Gastroesophageal sphincter (tissue), 3 donors: ENCODE measurements around the gene SHE.
"Not testable (repeated sequence)": the region's sequence is repeated elsewhere in the genome, so short reads cannot be mapped to it uniquely, and the experiment has no call there.

Source experiments
- CTCF ChIP-seq, 4 experiments: fragments of 200-600 bp in 2 of 4; fragments of 450-650 bp in 2 of 4; sonication (generic) in 1 of 4; IDR thresholded peaks; one replicate each; pipeline ENCODE4 v1.5.1; 2017 to 2019; ENCODE audit warnings: antibody characterized with exemption in 4 of 4, mild to moderate bottlenecking in 2 of 4, moderate library complexity in 2 of 4
- POLR2A ChIP-seq, 2 donors: fragments of 450-650 bp; IDR thresholded peaks; one replicate each; pipeline ENCODE4 v1.6.1; 2017; ENCODE audit warnings: antibody characterized with exemption in 2 of 2, mild to moderate bottlenecking in 2 of 2, moderate library complexity in 1 of 2
- POLR2AphosphoS5 ChIP-seq: sonication (generic); formaldehyde crosslinking; IDR thresholded peaks from one replicate; pipeline ENCODE4 v1.6.1; 2017; ENCODE audit warnings: antibody characterized with exemption

- TF ChIP-seq CTCF (IDR thresholded peaks at IDR 0.05); POLR2AphosphoS5; POLR2A (IDR thresholded peaks at IDR 0.05): not testable (repeated sequence)
Observed at GRCh38 chr1:154486756-154487155, 15.5 kb downstream of the SHE start.
